ENCODE data around the gene RNASEH2B. TPM values are rescaled to one million over a fixed set of nuclear protein-coding genes. Genes with fewer than 3 reads are reported as not detected.

Gene RNASEH2B
- total and polyA plus RNA-seq, 2 of the 8 experiments (the other 6 are each of a cell fraction or from before 2014, with no cell fraction given) = 19.3 to 43.9 TPM

GRCh38 chr13:51002736-51003135 lies 93.1 kb downstream of the RNASEH2B start:
- no peaks in the 10 kb centered on the region for H3K36me3 ChIP-seq (ENCODE audit: control insufficient read depth in 2 of 4, insufficient read depth in 4 of 4, low read length in 3 of 4)
- no peak overlapping the region for H3K23ac ChIP-seq (ENCODE audit: insufficient read length)
- FAIRE-seq (no peak), DNase-seq (ENCODE audit: low read depth in 1 of 2, low spot score in 2 of 2) (no peak)
- no peak overlapping the region for H3K4me2 ChIP-seq (ENCODE audit: insufficient read depth in 1 of 2, low read depth in 2 of 2, low read length in 2 of 2)
- H4K20me1 ChIP-seq (replicated peaks in 1 of 2; ENCODE audit: control insufficient read depth in 1 of 2, insufficient read depth in 2 of 2, low read length in 2 of 2) = no peaks in the 10 kb centered on the region
- 74% methylated on average over 1 of the region's 1 CpG; no CpG with 5 or more reads in 1 of the 2 experiments for WGBS, 2 experiments (ENCODE audit: extremely low coverage in 1 of 2, insufficient coverage in 1 of 2, insufficient read length in 1 of 2, insufficient replicate concordance in 2 of 2, low coverage in 1 of 2, low lambda C conversion rate in 2 of 2, missing lambda C conversion rate in 1 of 2)
- ChIA-PET CTCF (ENCODE audit: partially characterized antibody) (interaction anchor here (0.6 to 1.3 kb wide), 5 partner anchors 9 to 344 kb away, joined by 3 to 6 read pairs (median 3); no protein-coding TSS in a partner anchor), POLR2A (ENCODE audit: partially characterized antibody) (no interaction called here)
- H3K9me3 ChIP-seq (ENCODE audit: insufficient read depth in 2 of 2, low read depth in 1 of 2, low read length in 1 of 2) = no peaks in the 10 kb centered on the region
- no peak overlapping the region for H3K9ac ChIP-seq (replicated peaks in 1 of 4; ENCODE audit: extremely low read depth in 1 of 4, low read depth in 3 of 4, low read length in 3 of 4)
- H2AK5ac ChIP-seq (ENCODE audit: low read depth, low read length) = no peak overlapping the region
- H2BK12ac ChIP-seq (ENCODE audit: low read depth, low read length) = no peak overlapping the region
- no peak overlapping the region for H2BK20ac ChIP-seq (ENCODE audit: low read length)
- H3K23me2 ChIP-seq (ENCODE audit: low read depth, low read length) = no peaks in the 10 kb centered on the region
- no peak overlapping the region for H3K18ac ChIP-seq (ENCODE audit: extremely low read depth, low read length)
- no peak overlapping the region for H4K91ac ChIP-seq (replicated peaks; ENCODE audit: insufficient read length, low read length)
- H3K4me3 ChIP-seq (ENCODE audit: extremely low read depth in 1 of 4, insufficient read depth in 2 of 4, low read depth in 3 of 4, low read length in 4 of 4) = no peak overlapping the region
- no peaks in the 10 kb centered on the region; a peak in 1 of 7 replicates for H3K27me3 ChIP-seq (replicated peaks in 1 of 4; ENCODE audit: control insufficient read depth in 3 of 4, extremely low read depth in 1 of 4, insufficient read depth in 3 of 4, low read length in 3 of 4)
- peaks cover 6 to 14% (median 10%) of the 10 kb centered on the region in 4 experiments; a peak in 6 of 7 replicates for H3K4me1 ChIP-seq (replicated peaks in 1 of 4; ENCODE audit: control insufficient read depth in 3 of 4, insufficient read depth in 4 of 4, low read length in 3 of 4)
- H2BK15ac ChIP-seq (ENCODE audit: low read length) = no peak overlapping the region
- no peak overlapping the region for H3K4ac ChIP-seq (replicated peaks; ENCODE audit: insufficient read length, low read depth, low read length)
- no peak overlapping the region for H4K8ac ChIP-seq (ENCODE audit: extremely low read depth, insufficient read depth, low read length)
- no peak overlapping the region for H2BK5ac ChIP-seq (ENCODE audit: low read depth, low read length)
- H4K5ac ChIP-seq (ENCODE audit: insufficient read length, low read depth, low read length) = no peak overlapping the region
- H2BK120ac ChIP-seq (replicated peaks; ENCODE audit: low read depth, low read length) = no peak overlapping the region
- H2AFZ ChIP-seq (ENCODE audit: low read length) = no peak overlapping the region
- no peaks in the 10 kb centered on the region for H3K79me1 ChIP-seq (ENCODE audit: low read depth, low read length)
- no peak overlapping the region for H3K14ac ChIP-seq (ENCODE audit: insufficient read length)
- H3K56ac ChIP-seq (replicated peaks; ENCODE audit: insufficient read length, low read depth, low read length) = no peak overlapping the region
- H3K27ac ChIP-seq (ENCODE audit: low read depth, low read length) = no peak overlapping the region
- no peaks in the 10 kb centered on the region for H3K79me2 ChIP-seq (ENCODE audit: control insufficient read depth in 1 of 2, insufficient read depth in 2 of 2, low read length in 2 of 2)
- TF ChIP-seq SIRT6 (IDR thresholded peaks at IDR 0.05; ENCODE audit: low read length) = no peak
- no peak for TF ChIP-seq SIX5 (IDR thresholded peaks at IDR 0.05; ENCODE audit: low read depth, low read length)
- TF ChIP-seq BACH1 (IDR thresholded peaks at IDR 0.05; ENCODE audit: low read length) = no peak
- TF ChIP-seq HDAC2 (IDR thresholded peaks at IDR 0.05; ENCODE audit: borderline replicate concordance in 1 of 2, low read depth in 2 of 2, low read length in 2 of 2) = no peak
- TF ChIP-seq SUZ12 (IDR thresholded peaks at IDR 0.05; ENCODE audit: low read length) = no peak
- no peak for TF ChIP-seq EZH2 (IDR thresholded peaks at IDR 0.05; ENCODE audit: low read depth, low read length, severe bottlenecking)
- TF ChIP-seq CTCF (IDR thresholded peaks at IDR 0.05; ENCODE audit: control extremely low read depth in 1 of 3, insufficient read depth in 1 of 3, low read depth in 1 of 3, low read length in 3 of 3) = no peak
- no peak for TF ChIP-seq E2F6 (IDR thresholded peaks at IDR 0.05)
- TF ChIP-seq CEBPB (IDR thresholded peaks at IDR 0.05; ENCODE audit: low read depth, low read length) = no peak
- no peak for TF ChIP-seq RNF2 (IDR thresholded peaks at IDR 0.05; ENCODE audit: borderline replicate concordance, low read depth, low read length, missing control alignments, poor library complexity, severe bottlenecking)

All from H1 (cell line).